ENCODE measurements around the gene SNX14. TPM values are rescaled to one million over a fixed set of nuclear protein-coding genes. Genes with fewer than 3 reads are reported as not detected.
A peak's percentile ranks its signal among the peaks of the same experiment; 100 is the strongest.

The SNX14 gene
- total RNA-seq, 5 donors from 2014 or later (not counting 1 experiment from before 2014, with no cell fraction given), result 46.3 to 63.3 (median 53.7) TPM

DNA sequence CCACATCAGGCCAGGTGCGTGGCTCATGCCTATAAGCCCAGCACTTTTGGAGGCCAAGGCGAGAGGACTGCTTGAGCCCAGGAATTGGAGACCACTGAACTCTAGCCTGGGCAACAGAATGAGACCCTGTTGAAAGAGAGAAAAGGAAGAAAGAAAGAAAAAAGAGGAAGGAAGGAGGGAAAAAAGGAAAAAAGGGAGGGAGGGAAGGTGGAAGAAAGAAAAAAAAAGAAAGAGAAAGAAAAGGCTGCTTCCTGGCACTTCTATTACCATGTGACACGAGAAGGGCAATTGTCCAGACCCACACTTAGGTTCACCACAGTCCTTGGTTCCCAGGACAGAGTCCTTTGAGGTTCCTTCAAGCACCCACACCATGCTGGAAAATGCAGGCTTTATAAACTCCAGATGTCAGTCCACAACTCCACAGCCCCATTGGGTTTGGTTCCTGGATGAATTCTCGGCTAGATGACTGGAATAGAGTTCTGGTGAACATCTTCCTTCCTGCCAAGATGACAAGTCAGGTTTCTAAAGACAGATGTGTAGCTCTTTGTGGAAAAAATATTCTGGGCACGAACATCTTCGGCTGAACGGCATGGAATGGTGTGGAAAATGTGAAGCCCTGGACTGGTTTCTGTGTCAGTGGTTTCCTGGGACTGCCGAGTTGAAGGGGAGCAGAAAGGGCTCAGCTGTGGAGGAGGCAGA lies 111.3 kb downstream of the SNX14 start:
- POLR2A ChIA-PET, result no interaction called here
- DNase-seq (no peak), ATAC-seq (replicated peaks in 1 of 4) (no peak)
- 72% methylated on average over 7 of the region's 8 CpGs for WGBS (ENCODE audit: insufficient coverage)
- no peaks in the 10 kb centered on the region for H3K9me3 ChIP-seq
- Mint-ChIP-seq H3K4me3 (no peak overlapping the region), H3K27ac (no peak overlapping the region), H3K27me3 (peaks cover 0 to 10% of the 10 kb centered on the region in 2 donors), H3K9me3 (no peaks in the 10 kb centered on the region), H3K4me1 (peaks cover 6 to 13% (median 10%) of the 10 kb centered on the region in 3 donors), H3K36me3 (no peaks in the 10 kb centered on the region)
- CTCF ChIA-PET, result interaction anchor here (0.6 to 5.4 kb wide), 35 partner anchors 7 to 133 kb away, joined by 3 to 62 read pairs (median 4); partner anchors contain the start of gene NT5E (in 1 of the 2)
- H3K36me3 ChIP-seq (ENCODE audit: control insufficient read depth in 2 of 2, extremely low read depth in 1 of 2, insufficient read depth in 1 of 2, low read length in 1 of 2), result no peaks in the 10 kb centered on the region
- peaks cover 0 to 5% of the 10 kb centered on the region in 2 experiments for H3K4me1 ChIP-seq (ENCODE audit: control insufficient read depth in 1 of 2, extremely low read depth in 1 of 2, insufficient read depth in 2 of 2, low read length in 2 of 2)
- H3K4me3 ChIP-seq (ENCODE audit: control insufficient read depth in 1 of 2, extremely low read depth in 1 of 2, low read length in 1 of 2), result no peak overlapping the region
- no peak overlapping the region for H3K27ac ChIP-seq (ENCODE audit: low read length)
- H3K27me3 ChIP-seq (replicated peaks in 1 of 2; ENCODE audit: control insufficient read depth in 2 of 2, extremely low read depth in 1 of 2, insufficient read depth in 2 of 2, low read length in 1 of 2), result peaks cover 0 to 3% of the 10 kb centered on the region in 2 experiments

DNA sequence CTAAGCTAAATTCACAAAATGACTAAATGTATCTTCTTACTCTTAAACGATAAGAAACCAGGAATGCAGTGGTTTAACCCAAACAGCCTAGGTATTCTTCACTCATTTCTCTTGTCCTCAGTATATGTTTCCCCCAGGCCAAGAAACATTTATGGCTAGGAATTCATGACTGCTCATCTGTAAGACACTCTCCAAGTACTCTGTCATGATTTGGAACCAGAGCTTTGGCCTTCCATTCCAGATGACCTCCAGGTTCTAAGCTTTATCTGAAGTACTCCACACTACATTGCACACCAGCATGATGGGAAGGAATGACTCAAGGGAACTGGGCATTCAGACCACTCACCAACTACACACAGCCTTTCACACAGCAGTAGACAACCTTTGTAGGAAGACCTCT lies 114.5 kb downstream of the SNX14 start:
- CTCF ChIA-PET, result interaction anchor here (0.6 to 1.0 kb wide), 4 partner anchors 13 to 124 kb away, joined by 3 to 7 read pairs (median 4); no protein-coding TSS in a partner anchor

DNA sequence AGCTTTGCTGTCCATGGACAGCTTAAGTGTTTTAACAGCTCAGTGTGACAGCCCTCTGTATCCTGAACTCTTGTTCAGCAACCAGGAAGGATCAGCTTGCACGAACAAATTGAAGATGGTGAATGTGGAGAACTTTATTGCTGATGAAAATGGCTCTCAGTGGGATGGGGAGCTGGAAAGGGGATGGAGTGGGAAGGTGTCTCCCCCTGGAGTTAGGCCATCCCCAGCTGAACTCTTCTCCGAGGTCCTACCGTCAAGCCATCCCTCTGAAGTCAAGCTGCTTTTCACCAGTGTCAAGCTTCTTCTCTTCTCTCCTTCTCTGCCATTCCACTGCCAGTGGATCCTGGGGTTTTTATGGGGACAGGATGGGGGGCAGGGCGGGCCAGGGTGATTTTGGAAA lies 117.1 kb downstream of the SNX14 start:
- no peaks in the 10 kb centered on the region for H3K4me1 ChIP-seq (ENCODE audit: control insufficient read depth in 1 of 2, extremely low read depth in 1 of 2, insufficient read depth in 2 of 2, low read length in 2 of 2)
- ChIA-PET POLR2A (no interaction called here), CTCF (no interaction called here)
- no peak overlapping the region for H3K27ac ChIP-seq (ENCODE audit: low read length)
- H3K9me3 ChIP-seq, result no peaks in the 10 kb centered on the region
- ATAC-seq (replicated peaks in 1 of 4), result no peak
- WGBS (ENCODE audit: insufficient coverage), result 100% methylated on average over 1 of the region's 4 CpGs
- H3K36me3 ChIP-seq (ENCODE audit: control insufficient read depth in 2 of 2, extremely low read depth in 1 of 2, insufficient read depth in 1 of 2, low read length in 1 of 2), result no peaks in the 10 kb centered on the region
- H3K4me3 ChIP-seq (ENCODE audit: control insufficient read depth in 1 of 2, extremely low read depth in 1 of 2, low read length in 1 of 2), result no peak overlapping the region
- H3K9me3 Mint-ChIP-seq, result no peaks in the 10 kb centered on the region
- peaks cover 0 to 2% (median 0%) of the 10 kb centered on the region in 3 donors for H3K4me1 Mint-ChIP-seq
- H3K27me3 ChIP-seq (replicated peaks in 1 of 2; ENCODE audit: control insufficient read depth in 2 of 2, extremely low read depth in 1 of 2, insufficient read depth in 2 of 2, low read length in 1 of 2), result no peaks in the 10 kb centered on the region
- no peak overlapping the region for H3K27ac Mint-ChIP-seq
- H3K36me3 Mint-ChIP-seq, result no peaks in the 10 kb centered on the region
- H3K27me3 Mint-ChIP-seq, result peaks cover 0 to 3% of the 10 kb centered on the region in 2 donors
- DNase-seq, result no peak
- no peak overlapping the region for H3K4me3 Mint-ChIP-seq

More for the DNA sequence above, 114.5 kb downstream of the SNX14 start:
- H3K4me1 Mint-ChIP-seq, result peaks cover 6 to 13% (median 10%) of the 10 kb centered on the region in 3 donors
- Histone ChIP-seq H3K36me3 (ENCODE audit: control insufficient read depth in 2 of 2, extremely low read depth in 1 of 2, insufficient read depth in 1 of 2, low read length in 1 of 2) (no peaks in the 10 kb centered on the region), H3K4me3 (ENCODE audit: control insufficient read depth in 1 of 2, extremely low read depth in 1 of 2, low read length in 1 of 2) (no peak overlapping the region), H3K9me3 (no peaks in the 10 kb centered on the region), H3K27me3 (replicated peaks in 1 of 2; ENCODE audit: control insufficient read depth in 2 of 2, extremely low read depth in 1 of 2, insufficient read depth in 2 of 2, low read length in 1 of 2) (peaks cover 0 to 3% of the 10 kb centered on the region in 2 experiments), H3K4me1 (ENCODE audit: control insufficient read depth in 1 of 2, extremely low read depth in 1 of 2, insufficient read depth in 2 of 2, low read length in 2 of 2) (peaks cover 0 to 5% of the 10 kb centered on the region in 2 experiments), H3K27ac (ENCODE audit: low read length) (no peak overlapping the region)
- POLR2A ChIA-PET, result no interaction called here
- WGBS (ENCODE audit: insufficient coverage), result no CpG with 5 or more reads among the region's 1 CpG
- peaks cover 0 to 13% of the 10 kb centered on the region in 2 donors for H3K27me3 Mint-ChIP-seq
- H3K36me3 Mint-ChIP-seq, result no peaks in the 10 kb centered on the region
- no peaks in the 10 kb centered on the region for H3K9me3 Mint-ChIP-seq
- peak overlapping the region in 1 of 2 donors; percentile 49 for H3K27ac Mint-ChIP-seq
- ATAC-seq (replicated peaks in 1 of 4) (no peak), DNase-seq (no peak)
- H3K4me3 Mint-ChIP-seq, result no peak overlapping the region

DNA sequence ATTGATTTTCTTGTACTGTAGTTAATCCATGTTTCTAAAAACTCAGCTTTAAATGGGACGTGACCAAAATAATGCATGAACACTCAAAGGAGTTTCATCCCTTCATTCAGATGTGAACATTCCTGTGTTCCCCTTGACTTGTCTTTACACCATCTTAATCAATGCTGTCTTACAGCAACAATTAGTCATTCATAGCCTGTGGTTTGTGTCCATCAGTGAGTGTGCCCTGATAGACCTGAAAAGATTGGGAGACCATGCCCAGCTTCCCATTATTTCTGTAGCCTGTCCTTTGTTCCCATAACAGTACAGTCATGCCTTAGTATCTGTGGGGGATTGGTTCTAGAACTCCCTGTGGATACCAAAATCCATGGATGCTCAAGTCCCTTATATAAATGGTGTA lies 119.9 kb downstream of the SNX14 start:
- no peak for ATAC-seq (replicated peaks in 1 of 4)
- POLR2A ChIA-PET, result no interaction called here
- CTCF ChIA-PET, result interaction anchor here in 1 of 2 donors (0.8 to 1.2 kb wide), 2 partner anchors 9 to 11 kb away, joined by 3 to 6 read pairs; no protein-coding TSS in a partner anchor

DNA sequence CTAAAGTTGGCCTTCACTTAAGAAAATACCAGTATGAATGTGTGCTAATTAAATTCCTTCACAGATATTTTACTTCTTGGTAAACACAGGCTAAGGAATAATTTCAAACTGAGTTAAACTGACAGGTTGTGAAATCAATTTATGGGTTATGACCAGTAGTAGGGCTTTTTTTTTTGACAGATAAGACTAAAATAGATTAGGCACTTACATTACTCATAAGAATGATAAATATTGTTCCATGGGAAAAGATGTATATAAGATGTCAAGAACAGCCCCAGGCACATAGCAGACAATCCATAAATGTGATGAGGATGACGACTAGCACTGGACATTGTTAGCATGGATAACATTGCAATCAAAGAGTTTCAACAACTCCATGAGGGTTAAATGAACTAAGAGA lies 120.9 kb downstream of the SNX14 start:
- WGBS (ENCODE audit: insufficient coverage), result no CpG with 5 or more reads among the region's 1 CpG
- Histone ChIP-seq H3K27me3 (replicated peaks in 1 of 2; ENCODE audit: control insufficient read depth in 2 of 2, extremely low read depth in 1 of 2, insufficient read depth in 2 of 2, low read length in 1 of 2) (no peaks in the 10 kb centered on the region), H3K4me1 (ENCODE audit: control insufficient read depth in 1 of 2, extremely low read depth in 1 of 2, insufficient read depth in 2 of 2, low read length in 2 of 2) (no peaks in the 10 kb centered on the region), H3K36me3 (ENCODE audit: control insufficient read depth in 2 of 2, extremely low read depth in 1 of 2, insufficient read depth in 1 of 2, low read length in 1 of 2) (no peaks in the 10 kb centered on the region), H3K27ac (ENCODE audit: low read length) (no peak overlapping the region), H3K9me3 (no peaks in the 10 kb centered on the region), H3K4me3 (ENCODE audit: control insufficient read depth in 1 of 2, extremely low read depth in 1 of 2, low read length in 1 of 2) (no peak overlapping the region)
- CTCF ChIA-PET, result interaction anchor here (1.1 to 1.2 kb wide), 2 partner anchors 9 to 12 kb away, joined by 3 read pairs; no protein-coding TSS in a partner anchor
- Mint-ChIP-seq H3K4me3 (no peak overlapping the region), H3K9me3 (no peaks in the 10 kb centered on the region), H3K27me3 (peaks cover 0 to 3% of the 10 kb centered on the region in 2 donors), H3K27ac (no peak overlapping the region), H3K4me1 (peaks cover 0 to 2% (median 0%) of the 10 kb centered on the region in 3 donors), H3K36me3 (no peaks in the 10 kb centered on the region)
- POLR2A ChIA-PET, result no interaction called here
- no peak for ATAC-seq (replicated peaks in 1 of 4)
- no peak for DNase-seq

More for the DNA sequence above, 119.9 kb downstream of the SNX14 start:
- no peak overlapping the region for H3K27ac Mint-ChIP-seq
- no peak for DNase-seq
- H3K27me3 ChIP-seq (replicated peaks in 1 of 2; ENCODE audit: control insufficient read depth in 2 of 2, extremely low read depth in 1 of 2, insufficient read depth in 2 of 2, low read length in 1 of 2), result no peaks in the 10 kb centered on the region
- H3K36me3 ChIP-seq (ENCODE audit: control insufficient read depth in 2 of 2, extremely low read depth in 1 of 2, insufficient read depth in 1 of 2, low read length in 1 of 2), result no peaks in the 10 kb centered on the region
- peaks cover 0 to 2% (median 0%) of the 10 kb centered on the region in 3 donors for H3K4me1 Mint-ChIP-seq
- H3K36me3 Mint-ChIP-seq, result no peaks in the 10 kb centered on the region
- H3K9me3 Mint-ChIP-seq, result no peaks in the 10 kb centered on the region
- no peak overlapping the region for H3K27ac ChIP-seq (ENCODE audit: low read length)
- WGBS (ENCODE audit: insufficient coverage), result no CpG with 5 or more reads among the region's 1 CpG
- H3K4me3 Mint-ChIP-seq, result no peak overlapping the region
- peaks cover 0 to 3% of the 10 kb centered on the region in 2 donors for H3K27me3 Mint-ChIP-seq
- H3K9me3 ChIP-seq, result no peaks in the 10 kb centered on the region
- H3K4me3 ChIP-seq (ENCODE audit: control insufficient read depth in 1 of 2, extremely low read depth in 1 of 2, low read length in 1 of 2), result no peak overlapping the region
- no peaks in the 10 kb centered on the region for H3K4me1 ChIP-seq (ENCODE audit: control insufficient read depth in 1 of 2, extremely low read depth in 1 of 2, insufficient read depth in 2 of 2, low read length in 2 of 2)

DNA sequence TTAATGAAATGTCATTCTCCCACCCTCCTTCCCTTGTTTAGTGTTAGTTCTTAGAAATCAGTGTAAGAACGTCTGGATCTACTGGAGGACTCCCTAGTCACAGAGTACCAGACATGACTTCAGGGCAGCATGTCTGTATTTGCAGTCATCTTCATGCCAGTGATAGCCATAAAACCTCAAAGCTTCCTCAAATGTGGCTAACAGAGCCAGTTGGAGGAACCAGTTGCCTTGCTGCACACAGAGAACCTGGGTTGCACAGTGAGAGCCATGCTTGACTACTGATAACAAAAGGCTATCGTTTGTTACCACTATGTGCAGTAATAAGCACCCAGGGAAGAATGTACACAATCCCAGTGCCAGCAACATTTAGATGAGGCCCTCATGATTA lies 123.6 kb downstream of the SNX14 start:
- 70% methylated on average over 1 of the region's 2 CpGs for WGBS (ENCODE audit: insufficient coverage)
- no peak for ATAC-seq (replicated peaks in 1 of 4)
- ChIA-PET CTCF (interaction anchor here in 1 of 2 donors (1.1 kb wide), 1 partner anchor 13 kb away, joined by 4 read pairs; no protein-coding TSS in a partner anchor), POLR2A (no interaction called here)
- Histone ChIP-seq H3K27me3 (replicated peaks in 1 of 2; ENCODE audit: control insufficient read depth in 2 of 2, extremely low read depth in 1 of 2, insufficient read depth in 2 of 2, low read length in 1 of 2) (peaks cover 0 to 6% of the 10 kb centered on the region in 2 experiments), H3K36me3 (ENCODE audit: control insufficient read depth in 2 of 2, extremely low read depth in 1 of 2, insufficient read depth in 1 of 2, low read length in 1 of 2) (no peaks in the 10 kb centered on the region), H3K4me1 (ENCODE audit: control insufficient read depth in 1 of 2, extremely low read depth in 1 of 2, insufficient read depth in 2 of 2, low read length in 2 of 2) (peaks cover 10% of the 10 kb centered on the region in 2 experiments), H3K9me3 (no peaks in the 10 kb centered on the region), H3K4me3 (ENCODE audit: control insufficient read depth in 1 of 2, extremely low read depth in 1 of 2, low read length in 1 of 2) (no peak overlapping the region), H3K27ac (ENCODE audit: low read length) (no peak overlapping the region)
- Mint-ChIP-seq H3K27ac (no peak overlapping the region), H3K36me3 (no peaks in the 10 kb centered on the region), H3K9me3 (no peaks in the 10 kb centered on the region), H3K4me3 (no peak overlapping the region), H3K4me1 (peaks cover 9 to 16% (median 13%) of the 10 kb centered on the region in 3 donors), H3K27me3 (peaks cover 0 to 7% of the 10 kb centered on the region in 2 donors)
- no peak for DNase-seq
